DMS153 treated with DMSO at 0.1 percent for 48 hours (cell line): ENCODE results near the gene ABCC4.

Source experiments
- DNase-seq: peaks from one replicate; lab custom pipeline; 2025; ENCODE audit not compliant: unreplicated experiment; lab: John Stamatoyannopoulos, UW

ABCC4 gene

GRCh38 chr13:95059306-95059705 is 241.9 kb downstream of the ABCC4 start:
- DNase-seq, result no peak

GRCh38 chr13:95058680-95059079 is 242.6 kb downstream of the ABCC4 start:
- no peak for DNase-seq

- no peak for DNase-seq
Observed at GRCh38 chr13:95056266-95056665, 245.0 kb downstream of the ABCC4 start.

- no peak for DNase-seq
Observed at GRCh38 chr13:95050800-95051615, 250.2 kb downstream of the ABCC4 start.

GRCh38 chr13:95049772-95050171 is 251.5 kb downstream of the ABCC4 start:
- no peak for DNase-seq

GRCh38 chr13:95044452-95045205 is 256.6 kb downstream of the ABCC4 start:
- DNase-seq, result no peak

- DNase-seq, result no peak
Observed at GRCh38 chr13:95039415-95039814, 261.8 kb downstream of the ABCC4 start.

- no peak for DNase-seq
Observed at GRCh38 chr13:95038949-95039348, 262.3 kb downstream of the ABCC4 start.

- no peak for DNase-seq
Observed at GRCh38 chr13:95035311-95036109, 265.7 kb downstream of the ABCC4 start.

GRCh38 chr13:95033890-95034289 is 267.4 kb downstream of the ABCC4 start:
- no peak for DNase-seq

- DNase-seq, result no peak
Observed at GRCh38 chr13:95032121-95032520, 269.1 kb downstream of the ABCC4 start.

- DNase-seq, result no peak
Observed at GRCh38 chr13:95030821-95031343, 270.4 kb downstream of the ABCC4 start.

- no peak for DNase-seq
Observed at GRCh38 chr13:95027638-95028037, 273.6 kb downstream of the ABCC4 start.

GRCh38 chr13:95025116-95025515 is 276.1 kb downstream of the ABCC4 start:
- DNase-seq, result no peak

GRCh38 chr13:95023405-95023804 is 277.8 kb downstream of the ABCC4 start:
- DNase-seq, result peak; percentile 71

GRCh38 chr13:95020298-95020987 is 280.8 kb downstream of the ABCC4 start:
- no peak for DNase-seq

GRCh38 chr13:95019886-95020285 is 281.4 kb downstream of the ABCC4 start:
- DNase-seq, result no peak

- DNase-seq, result no peak
Observed at GRCh38 chr13:95007322-95007721, 293.9 kb downstream of the ABCC4 start.

GRCh38 chr13:95005300-95005699 is 296.0 kb downstream of the ABCC4 start:
- DNase-seq, result no peak

GRCh38 chr13:95003019-95003813 is 298.0 kb downstream of the ABCC4 start:
- peak; percentile 84 for DNase-seq
